ENCODE measurements around the gene CHST6.
A peak's percentile ranks its signal among the peaks of the same experiment; 100 is the strongest.
"Not testable (repeated sequence)": the region's sequence is repeated elsewhere in the genome, so short reads cannot be mapped to it uniquely, and the experiment has no call there.

CHST6 gene

DNA sequence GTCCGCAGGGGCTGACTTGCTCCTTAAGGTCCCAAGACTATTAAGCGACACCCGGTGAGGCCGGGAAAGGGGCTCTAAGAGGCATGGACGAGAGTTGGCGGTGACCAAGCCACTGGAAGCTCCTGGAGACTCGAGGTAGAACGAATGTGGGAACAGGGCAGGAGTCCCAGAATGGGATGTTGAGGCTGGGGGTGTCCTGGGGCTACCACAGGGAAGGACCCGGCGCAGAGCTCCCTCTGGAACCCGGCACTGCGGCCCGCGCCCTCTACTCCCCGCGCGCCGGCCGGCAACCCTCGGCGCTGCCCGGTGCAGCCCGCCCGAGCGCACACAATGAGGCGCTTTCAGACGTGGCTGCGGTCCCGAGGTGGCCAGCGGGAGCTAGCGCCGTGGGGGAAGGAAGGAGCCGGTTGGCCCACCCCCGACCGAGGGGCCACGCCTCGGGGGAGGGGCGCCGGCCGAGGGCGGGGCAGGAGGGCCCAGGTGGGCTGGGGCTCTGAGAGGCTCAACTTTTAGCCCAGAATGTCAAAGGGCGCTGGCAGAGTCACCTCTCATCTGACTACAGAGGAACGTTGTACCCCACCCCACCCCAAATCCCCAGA lies at the start of gene CHST6:
Gene CHST6 (minus strand): TSS at position 366 of the 599 bp plus-strand sequence. CDS start 15,613 bp downstream, outside the sequence.
- DNase-seq = no peak

DNA sequence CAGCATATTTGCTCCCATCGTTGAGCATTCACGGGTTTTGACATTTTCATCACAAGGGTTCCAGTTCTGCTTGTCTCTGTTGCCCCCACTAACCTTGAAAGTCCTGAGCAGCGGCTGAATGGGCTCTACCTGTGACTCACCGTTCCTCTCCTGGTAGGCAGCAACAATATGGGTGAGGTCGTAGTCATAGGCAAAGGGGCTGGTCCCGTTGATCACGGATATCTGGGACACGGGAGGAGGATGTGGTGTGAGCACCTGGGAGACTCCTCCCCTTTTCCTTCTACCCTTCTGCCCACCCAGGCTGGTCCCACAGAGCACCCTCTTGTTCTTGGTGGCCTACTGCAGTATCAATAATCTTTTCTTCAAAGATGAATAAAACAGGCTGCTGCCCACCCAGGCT lies 47.2 kb upstream of the CHST6 start:
- not testable (repeated sequence) for DNase-seq

DNA sequence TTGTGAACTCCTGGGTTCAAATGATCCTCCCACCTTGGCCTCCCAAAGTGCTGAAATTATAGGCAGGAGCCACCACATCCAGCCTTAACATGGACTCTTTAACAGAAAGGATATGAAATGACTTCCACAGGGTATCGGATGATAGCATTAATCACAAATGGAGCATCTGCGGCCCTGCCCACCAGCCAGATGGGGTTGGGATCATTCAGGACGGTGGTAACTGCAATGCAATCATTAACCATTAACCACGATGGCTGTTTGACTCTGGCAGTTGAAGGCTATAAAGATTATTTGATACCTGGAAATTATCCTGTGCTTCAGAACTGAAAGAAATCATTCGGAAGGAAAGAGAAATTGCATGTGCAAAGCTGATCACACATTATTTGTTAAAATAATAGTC lies 46.0 kb upstream of the CHST6 start:
- no peak for DNase-seq

DNA sequence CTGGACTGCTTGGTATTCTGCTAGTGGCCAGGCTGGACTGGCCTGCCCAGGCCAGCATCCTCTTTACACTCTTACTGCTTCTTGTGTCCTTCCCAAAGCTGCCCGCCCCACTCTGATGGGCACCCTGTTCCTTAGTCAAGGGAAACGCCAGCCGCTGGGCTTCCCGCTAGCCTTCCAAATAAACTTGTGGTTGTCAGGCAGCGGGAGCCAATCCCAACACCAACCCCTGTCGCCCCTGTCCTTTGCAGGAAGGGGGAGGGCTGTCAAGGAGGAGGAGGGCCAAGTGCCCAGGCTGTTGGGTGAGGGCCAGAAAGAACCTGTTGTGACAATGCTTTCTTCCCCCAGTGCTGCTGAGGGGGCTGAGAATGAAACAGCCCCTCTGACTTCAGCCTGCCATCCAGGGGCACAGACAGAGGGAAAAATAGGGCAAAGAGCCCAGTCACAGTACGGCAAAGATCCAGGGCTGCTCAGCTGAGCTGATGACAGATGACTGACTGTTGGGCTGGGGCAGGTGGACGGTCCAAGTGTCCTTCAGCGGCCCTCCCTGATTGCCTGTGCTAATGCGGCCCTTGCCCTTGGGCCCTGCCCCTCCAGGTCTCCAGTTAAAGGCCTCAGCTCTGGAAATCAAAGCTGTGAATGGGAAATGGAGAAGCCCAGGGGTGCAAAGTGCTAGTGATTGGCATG lies 43.8 kb upstream of the CHST6 start:
- not testable (repeated sequence) for DNase-seq

DNA sequence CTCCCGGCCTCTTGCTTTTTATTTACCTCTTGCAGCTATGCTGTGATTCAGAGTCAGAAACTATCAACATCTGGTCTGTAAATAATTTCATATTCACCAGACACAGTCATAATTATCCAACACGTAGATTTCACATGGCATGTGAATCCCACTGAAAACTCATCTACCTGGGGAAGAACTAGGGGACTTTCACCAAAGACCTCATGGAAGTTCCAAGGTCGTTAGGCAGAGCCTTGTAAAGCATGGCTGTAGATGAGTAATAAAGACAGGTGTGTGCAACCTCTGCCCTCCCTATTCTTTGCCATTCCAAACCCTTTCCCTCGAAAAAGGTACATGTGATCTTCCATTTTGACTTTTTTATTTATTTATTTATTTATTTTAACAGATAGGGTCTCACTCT lies 42.5 kb upstream of the CHST6 start:
- DNase-seq = no peak

DNA sequence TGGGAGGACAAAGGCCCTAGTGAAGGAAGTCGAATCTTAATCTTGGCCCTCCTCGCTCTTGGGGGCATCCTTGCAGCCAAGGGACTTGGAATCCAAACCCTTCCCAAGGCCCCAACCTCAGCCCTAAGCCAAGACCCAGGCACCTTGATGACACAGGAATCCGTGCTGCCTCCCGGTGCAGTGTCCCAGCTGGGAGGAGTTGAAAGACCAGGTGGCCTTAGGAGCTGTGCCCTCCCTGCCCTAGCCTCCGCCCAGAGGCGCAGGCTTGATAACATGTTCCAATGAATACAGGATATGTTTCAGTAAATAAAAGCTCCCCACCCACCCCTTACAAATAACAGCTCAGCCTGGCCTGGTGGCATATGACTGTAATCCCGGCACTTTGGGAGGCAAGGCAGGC lies 40.7 kb upstream of the CHST6 start, which contains the start of gene CHST5:
Gene CHST5 (minus strand): TSS at position 208 of the 400 bp plus-strand sequence. CDS start 5,724 bp downstream, outside the sequence.
- no peak for DNase-seq

DNA sequence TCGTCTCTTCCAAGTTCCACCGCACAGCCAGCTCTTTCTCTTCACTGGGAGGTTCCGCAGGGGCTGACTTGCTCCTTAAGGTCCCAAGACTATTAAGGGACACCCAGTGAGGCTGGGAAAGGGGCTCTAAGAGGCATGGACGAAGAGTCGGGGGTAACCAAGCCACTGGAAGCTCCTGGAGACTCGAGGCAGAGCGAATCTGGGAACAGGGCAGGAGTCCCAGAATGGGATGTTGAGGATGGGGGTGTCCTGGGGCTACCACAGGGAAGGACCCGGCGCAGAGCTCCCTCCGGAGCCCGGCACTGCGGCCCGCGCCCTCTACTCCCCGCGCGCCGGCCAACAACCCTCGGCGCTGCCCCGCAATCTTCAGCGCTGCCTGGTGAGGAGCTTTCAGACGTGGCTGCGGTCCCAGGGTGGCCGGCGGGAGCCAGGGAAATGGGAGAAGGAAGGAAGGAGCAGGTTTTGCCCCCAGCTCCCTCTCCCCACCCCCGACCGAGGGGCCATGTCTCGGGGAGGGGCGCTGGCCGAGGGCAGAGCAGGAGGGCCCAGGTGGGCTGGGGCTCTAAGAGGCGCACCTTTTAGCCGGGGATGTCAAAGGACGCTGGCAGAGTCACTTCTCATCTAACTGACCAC lies 40.1 kb upstream of the CHST6 start:
- no peak for DNase-seq

DNA sequence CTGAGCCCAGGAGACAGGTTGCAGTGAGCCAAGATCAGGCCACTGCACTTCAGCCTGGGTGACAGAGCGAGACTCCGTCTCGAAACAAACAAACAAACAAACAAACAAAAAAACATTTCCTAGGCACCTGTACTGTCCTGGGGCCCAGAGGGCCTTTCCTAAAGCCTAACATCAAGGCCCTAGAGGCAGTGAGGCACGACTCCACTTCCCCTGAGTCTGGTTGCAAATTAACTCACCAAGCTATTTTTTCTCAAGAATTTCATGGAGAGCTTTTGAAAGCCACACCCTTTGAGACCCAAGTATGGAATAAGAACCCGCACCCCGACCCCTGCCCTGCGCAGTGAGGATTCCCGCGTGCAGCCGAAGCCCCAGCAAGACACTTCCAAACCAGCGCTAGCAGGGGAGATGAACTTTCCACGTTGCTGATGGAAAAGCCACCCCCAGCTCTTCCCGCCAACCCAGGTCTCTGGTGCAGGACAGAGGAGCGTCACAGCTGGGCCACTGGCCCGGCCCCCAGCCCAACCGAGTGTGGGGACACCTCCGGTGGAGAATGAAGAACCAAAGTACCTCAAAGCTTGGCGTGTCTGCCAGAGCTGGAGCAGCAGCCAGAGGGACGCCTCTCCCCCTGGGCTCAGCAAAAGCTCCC lies 39.4 kb upstream of the CHST6 start:
- DNase-seq = no peak

DNA sequence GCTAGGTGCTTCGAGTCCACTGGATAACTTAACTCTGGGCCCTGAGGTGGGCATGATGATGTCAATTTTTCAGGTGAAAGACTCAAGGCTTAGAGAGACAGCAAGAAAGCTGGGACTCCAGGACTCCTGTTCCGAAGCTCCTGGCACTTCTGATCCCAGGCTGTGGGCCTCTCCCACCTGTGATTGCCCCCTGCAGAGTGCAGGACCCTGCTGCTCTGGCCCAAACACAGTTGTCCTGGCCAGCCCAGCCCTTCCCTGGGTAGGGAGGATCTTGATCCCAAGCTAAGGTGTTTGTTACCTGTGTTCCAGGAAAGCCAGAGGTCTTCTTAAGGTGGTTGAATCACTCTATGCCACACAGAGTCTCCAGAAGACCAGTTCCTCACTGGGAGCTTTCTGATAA lies 37.5 kb upstream of the CHST6 start:
- no peak for DNase-seq

DNA sequence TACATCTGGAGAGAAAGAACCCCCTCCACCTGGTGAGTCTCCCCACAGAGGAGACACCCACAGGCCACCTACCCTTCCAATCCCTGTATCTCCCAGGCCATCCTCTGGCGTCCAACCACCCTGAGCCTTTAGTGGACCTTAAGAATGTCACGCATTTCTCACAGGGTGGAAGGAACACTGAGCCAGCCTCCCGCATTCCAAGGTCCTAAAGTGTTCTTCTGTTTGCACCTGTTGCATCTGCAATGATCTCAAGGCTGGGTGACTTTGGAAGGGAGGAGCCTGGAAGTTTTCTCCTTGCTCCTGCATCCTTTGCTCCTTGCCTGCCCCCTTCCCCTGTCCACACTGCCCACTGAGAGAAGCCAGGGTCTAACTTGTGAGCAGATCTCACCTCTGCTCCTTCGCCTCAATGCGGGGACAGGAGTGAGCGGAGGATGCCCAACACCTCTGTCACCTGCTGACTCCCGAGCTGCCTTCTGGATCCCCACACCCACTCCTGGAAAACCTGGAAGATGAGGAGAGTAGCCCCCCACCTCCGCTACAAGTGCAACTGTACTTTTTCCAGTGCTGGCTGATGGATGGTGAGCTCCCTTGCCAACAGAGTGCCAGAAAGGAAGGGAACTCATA lies 37.0 kb upstream of the CHST6 start:
- no peak for DNase-seq

DNA sequence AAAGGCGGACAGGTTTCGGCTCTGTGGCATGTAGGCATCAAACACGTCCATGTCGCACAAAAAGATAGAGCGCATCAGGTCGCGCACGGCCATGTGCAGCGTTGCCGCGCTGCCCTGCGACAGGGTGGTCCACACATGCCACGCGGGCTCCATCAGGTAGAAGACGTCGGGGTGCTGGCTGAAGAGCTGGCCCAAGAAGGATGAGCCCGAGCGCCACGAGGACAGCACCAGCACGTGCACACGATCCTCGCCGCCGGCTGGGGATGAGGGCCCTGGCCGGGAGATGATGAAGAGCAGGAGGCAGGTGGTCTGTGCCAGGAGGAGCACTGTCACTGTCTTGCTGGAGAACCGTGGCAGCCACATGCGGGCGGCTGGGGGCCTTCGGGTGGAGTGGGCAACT lies 34.7 kb upstream of the CHST6 start:
- no peak for DNase-seq

DNA sequence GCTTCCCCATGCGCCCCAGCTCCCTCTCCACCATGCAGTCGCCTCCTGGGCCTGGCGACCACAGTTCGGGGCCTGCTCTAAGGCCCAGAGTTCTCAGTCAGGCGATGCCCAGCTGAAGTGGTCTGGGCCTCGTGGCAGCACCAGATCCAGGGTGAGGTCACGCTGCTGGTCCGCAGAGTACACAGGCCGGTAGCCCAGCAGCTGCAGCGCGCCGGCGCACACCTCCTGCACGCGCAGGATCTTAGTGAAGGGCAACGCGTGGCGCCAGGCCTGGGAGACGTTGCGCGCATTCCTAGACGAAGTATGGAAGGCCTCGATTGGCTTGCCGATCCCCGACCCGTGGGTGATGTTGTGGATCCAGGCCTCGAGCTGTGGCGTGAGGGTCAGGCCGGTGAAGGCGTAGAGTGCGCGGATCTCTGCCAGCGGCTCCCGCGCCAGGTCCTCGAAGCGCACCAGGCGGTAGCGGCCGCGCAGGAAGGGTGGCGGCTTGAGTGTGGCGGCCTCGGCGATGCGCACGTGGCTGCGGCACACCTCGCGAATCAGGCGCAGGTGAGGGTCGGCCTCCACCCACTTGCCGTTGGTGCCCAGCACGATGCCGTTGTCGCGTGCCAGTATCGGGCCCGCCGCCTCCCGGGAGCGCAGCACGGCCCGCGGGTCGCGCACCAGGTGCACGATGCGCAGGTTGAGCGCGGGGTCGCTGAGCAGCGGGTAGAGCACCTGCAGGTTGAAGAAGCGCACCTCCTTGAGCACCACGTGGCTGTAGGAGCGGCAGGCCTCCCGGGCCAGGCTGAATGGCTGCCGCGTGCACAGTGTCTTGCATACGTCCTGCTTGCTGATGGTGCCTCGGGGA lies 34.0 kb upstream of the CHST6 start:
- no peak for DNase-seq

DNA sequence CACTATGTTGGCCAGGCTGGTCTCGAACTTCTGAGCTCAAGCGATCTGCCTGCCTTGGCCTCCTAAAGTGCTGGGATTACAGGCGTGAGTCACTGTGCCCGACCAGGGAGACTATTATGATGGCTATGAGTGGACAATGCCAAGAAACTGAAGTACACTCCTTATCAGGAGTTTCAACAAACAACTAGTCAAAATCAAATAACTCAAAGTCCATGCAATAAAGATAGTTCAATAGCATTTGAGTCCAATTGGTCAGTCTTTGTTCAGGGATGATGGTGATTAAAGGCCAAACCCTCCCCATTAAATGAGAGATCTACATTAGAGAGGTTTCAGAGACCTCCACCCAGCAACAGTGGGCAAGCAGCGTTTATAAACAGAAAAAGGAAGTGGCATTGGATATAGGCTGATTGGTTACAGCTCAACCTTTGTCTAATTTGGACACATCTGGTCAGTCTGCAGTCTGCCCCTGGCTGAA lies 32.6 kb upstream of the CHST6 start:
- no peak for DNase-seq

DNA sequence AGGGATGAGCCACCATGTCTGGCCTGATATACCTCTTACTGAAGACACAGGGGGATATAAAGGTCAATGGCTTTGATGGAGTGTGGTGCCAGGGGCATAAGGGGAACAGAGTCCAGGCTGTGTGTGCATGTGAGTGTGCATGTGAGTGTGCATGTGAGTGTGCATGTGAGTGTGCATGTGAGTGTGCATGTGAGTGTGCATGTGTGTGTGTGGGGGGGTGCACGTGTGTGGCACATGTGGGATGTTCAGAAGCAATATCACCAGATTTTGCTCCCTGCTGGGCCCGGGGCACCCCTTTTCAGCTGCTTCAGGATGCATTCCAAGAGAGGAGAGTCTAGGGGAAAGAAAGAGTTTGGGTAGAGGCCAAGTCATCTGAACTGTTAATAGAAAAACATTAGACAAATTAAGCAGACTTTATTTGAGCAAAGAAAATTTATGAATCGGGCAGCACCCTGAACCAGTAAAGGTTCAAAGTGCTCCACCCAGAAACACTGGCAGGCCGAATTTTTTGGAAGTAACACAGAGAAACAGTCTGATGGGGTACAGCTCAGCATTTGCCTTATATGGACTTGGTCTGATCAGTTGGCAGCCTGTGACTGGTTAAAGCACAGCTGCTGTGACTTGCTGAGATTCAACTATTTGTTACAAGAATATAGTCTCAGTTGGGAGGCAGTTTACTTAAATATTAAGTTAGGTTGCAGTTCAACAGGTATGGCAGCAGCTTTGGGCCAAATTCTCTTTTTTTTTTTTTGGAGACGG lies 31.0 kb upstream of the CHST6 start:
- DNase-seq = no peak

DNA sequence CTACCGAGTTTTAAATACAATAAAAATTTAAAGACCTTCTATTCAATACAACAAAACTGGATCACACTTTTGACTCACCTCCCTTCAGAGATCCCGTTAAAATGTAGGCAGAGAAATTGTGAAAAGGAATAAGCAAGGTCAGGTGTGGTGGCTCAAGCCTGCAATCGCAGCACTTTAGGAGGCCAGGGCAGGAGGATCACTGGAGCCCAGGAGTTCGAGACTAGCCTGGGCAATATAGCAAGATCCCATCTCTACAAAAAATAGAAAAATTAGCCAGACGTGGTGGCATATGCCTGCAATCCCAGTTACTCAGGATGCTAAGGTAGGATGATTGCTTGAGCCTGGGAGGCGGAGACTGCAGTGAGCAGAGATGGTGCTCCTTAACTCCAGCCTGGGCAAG lies 23.9 kb upstream of the CHST6 start:
- no peak for DNase-seq

DNA sequence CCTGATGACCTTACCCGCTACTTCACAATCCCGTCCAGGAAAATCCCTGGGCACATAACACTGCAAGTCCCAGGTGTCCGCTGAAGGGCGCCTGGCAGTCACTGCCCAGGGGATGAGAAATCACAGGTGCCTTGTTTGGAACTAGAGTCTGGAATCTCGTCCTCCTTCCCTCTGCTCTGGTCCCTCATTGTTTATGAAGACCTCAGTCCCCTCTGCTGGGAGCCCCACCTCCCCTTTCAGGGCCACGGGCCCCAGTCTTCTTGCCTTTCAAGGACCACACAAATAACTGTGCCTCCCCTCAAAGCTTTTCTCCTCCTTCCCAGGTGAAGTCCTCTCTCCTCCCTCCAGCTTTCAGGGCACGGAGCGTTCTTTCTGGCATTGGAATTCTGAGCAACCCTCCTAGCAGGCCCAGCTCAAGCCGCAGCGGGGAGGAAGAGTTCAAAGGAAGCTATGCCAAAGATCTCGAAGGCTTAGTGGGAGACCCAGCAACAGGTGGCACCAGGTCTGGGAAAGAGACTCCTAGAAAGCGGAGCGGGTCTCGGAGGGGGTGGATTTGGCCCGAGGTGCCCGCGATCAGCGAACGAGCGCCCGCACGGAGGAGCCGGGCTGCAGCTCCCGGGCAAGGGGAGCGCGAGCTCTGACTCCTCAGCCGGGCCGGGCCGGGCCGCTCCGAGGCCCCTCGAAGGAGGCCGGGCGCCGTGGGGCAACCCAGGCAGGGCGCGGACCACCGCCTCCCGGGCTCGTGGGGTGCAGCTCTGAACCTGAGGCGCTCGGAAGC lies 21.1 kb upstream of the CHST6 start:
- peak; percentile 15 for DNase-seq

DNA sequence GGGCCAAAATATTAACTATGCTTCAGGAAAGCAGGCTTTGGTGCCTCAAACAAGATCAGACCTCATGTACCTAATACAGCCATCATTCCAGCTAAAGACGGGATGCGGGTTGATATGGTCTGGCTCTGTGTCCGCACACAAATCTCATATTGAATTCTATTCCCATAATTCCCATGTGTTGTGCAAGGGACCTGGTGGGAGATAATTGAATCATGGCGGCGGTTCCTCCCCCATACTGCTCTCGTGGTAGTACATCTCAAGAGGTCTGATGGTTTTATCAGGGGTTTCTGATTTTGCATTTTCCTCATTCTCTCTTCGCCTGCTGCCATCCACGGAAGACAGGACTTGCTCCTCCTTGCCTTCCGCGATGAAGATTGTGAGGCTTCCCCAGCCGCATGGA lies 19.1 kb upstream of the CHST6 start:
- DNase-seq = no peak

DNA sequence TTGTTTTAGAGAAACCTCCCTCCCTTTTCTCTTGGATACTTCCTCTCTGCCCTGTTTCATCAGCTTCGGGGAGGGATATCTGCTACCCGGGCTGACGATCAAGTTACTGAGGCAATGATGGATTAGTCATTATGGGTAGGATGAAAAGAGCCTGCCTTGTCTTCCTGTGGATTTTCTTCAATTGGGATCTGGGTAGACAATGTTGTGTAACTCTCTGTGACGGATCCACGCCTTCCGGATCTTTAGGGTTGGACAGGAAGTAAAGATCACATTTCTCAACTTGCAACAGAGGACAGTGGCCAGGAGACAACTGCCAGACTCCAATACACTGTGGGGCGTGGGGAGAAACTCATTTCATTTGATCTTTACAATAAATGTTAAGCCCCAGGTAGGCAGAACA lies 11.3 kb upstream of the CHST6 start:
- no peak for DNase-seq

DNA sequence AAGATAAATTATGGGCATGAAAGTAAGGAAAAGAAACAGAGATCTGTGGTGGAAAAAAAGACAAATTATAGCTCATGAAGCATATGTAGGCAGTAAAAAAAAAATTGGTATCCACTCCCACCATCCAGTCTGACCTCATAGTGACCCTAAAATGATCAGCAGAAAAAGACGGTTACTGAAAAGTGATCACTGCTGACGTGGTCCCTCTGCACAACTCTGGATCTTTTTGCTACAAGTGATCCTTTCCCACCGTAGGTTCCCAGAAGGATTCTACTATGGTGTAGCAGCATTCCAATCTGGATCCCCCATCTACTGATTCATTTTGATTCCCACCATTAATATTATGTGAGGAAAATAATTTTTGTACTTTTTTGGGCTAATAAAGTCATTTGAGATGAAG lies 10.9 kb upstream of the CHST6 start:
- DNase-seq = no peak

DNA sequence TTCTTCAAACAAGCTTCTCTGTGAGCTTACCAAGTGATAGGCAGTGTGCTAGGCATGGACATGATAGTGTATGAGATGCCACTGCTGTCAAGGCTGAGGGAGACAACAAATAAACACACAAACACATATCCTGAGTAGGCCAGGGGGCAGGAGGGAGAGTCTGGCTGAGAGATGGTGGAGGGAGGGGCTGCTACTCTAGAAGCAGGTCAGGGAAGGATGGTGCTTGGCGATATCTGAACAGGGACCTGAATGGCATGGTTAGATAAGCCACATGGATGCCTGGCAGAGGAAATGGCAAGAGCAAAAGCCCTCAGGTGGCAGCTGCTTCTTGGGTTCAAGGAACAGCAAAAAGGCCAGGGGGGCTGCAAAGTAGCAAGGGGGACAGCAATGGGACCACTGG lies 8.6 kb upstream of the CHST6 start:
- DNase-seq = no peak
